Ishikawa (cell line): ENCODE measurements around the gene CDHR1.

ENCODE experiments used
- CEBPB ChIP-seq: IDR thresholded peaks from 2 replicates; pipeline ENCODE4 v1.6.1; 2012
- CREB1 ChIP-seq: IDR thresholded peaks from 2 replicates; pipeline ENCODE4 v1.6.1; 2012; ENCODE audit warnings: low read depth
- EGR1 ChIP-seq: IDR thresholded peaks from 2 replicates; pipeline ENCODE4 v1.6.1; 2012
- EP300 ChIP-seq: IDR thresholded peaks from 2 replicates; pipeline ENCODE4 v1.6.1; 2012; ENCODE audit warnings: borderline replicate concordance
- FOXM1 ChIP-seq: IDR thresholded peaks from 2 replicates; pipeline ENCODE4 v1.6.1; 2012; ENCODE audit warnings: low read depth, borderline replicate concordance
- NFIC ChIP-seq: IDR thresholded peaks from 2 replicates; pipeline ENCODE4 v1.6.1; 2012
- RAD21 ChIP-seq: IDR thresholded peaks from 2 replicates; pipeline ENCODE4 v1.6.1; 2012; ENCODE audit warnings: low read depth
- REST ChIP-seq: IDR thresholded peaks from 2 replicates; pipeline ENCODE4 v1.6.1; 2012; ENCODE audit warnings: low read depth, mild to moderate bottlenecking
- TAF1 ChIP-seq: IDR thresholded peaks from 2 replicates; pipeline ENCODE4 v1.6.1; 2012; ENCODE audit warnings: low read depth, mild to moderate bottlenecking
- TCF12 ChIP-seq: IDR thresholded peaks from 2 replicates; pipeline ENCODE4 v1.6.1; 2012; ENCODE audit warnings: low read depth
- TEAD4 ChIP-seq: IDR thresholded peaks from 2 replicates; pipeline ENCODE4 v1.6.1; 2012
- USF1 ChIP-seq: IDR thresholded peaks from 2 replicates; pipeline ENCODE4 v1.6.1; 2012
- YY1 ChIP-seq: IDR thresholded peaks from 2 replicates; pipeline ENCODE4 v1.6.1; 2012; ENCODE audit warnings: low read depth
- ZBTB7A ChIP-seq: IDR thresholded peaks from 2 replicates; pipeline ENCODE4 v1.6.1; 2012; ENCODE audit warnings: low read depth
- TF ChIP-seq, protein P1 (sequence below): IDR thresholded peaks from 2 replicates; pipeline ENCODE4 v1.6.1; 2012

The CDHR1 gene

DNA sequence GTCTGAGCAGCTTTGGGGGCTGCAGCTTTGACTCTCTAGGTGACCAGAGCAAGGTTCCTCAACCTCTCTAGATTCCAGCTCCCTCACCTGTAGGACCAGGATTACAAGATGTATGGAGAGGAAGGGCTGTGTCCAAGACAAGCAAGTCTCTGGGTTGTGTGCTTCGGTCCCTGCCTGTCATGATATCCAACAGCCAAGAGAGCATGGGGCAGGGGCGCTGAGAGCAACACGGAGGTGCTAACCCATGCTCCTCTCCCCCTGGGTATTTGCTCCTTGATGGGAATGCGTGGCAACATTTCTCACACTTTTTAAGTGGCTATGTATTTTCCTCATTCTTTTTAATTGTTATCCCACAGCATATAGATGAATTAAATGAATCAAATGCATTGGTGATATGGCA, 10.3 kb downstream of the CDHR1 start:
- TF ChIP-seq TEAD4 (no peak), TCF12 (no peak), USF1 (no peak), CREB1 (no peak), REST (no peak), ZBTB7A (no peak), TAF1 (no peak), RAD21 (no peak), YY1 (no peak), FOXM1 (no peak), EGR1 (no peak), CEBPB (no peak), NFIC (no peak), EP300 (no peak)
- TF ChIP-seq, protein P1, sequence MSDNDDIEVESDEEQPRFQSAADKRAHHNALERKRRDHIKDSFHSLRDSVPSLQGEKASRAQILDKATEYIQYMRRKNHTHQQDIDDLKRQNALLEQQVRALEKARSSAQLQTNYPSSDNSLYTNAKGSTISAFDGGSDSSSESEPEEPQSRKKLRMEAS, result no peak

DNA sequence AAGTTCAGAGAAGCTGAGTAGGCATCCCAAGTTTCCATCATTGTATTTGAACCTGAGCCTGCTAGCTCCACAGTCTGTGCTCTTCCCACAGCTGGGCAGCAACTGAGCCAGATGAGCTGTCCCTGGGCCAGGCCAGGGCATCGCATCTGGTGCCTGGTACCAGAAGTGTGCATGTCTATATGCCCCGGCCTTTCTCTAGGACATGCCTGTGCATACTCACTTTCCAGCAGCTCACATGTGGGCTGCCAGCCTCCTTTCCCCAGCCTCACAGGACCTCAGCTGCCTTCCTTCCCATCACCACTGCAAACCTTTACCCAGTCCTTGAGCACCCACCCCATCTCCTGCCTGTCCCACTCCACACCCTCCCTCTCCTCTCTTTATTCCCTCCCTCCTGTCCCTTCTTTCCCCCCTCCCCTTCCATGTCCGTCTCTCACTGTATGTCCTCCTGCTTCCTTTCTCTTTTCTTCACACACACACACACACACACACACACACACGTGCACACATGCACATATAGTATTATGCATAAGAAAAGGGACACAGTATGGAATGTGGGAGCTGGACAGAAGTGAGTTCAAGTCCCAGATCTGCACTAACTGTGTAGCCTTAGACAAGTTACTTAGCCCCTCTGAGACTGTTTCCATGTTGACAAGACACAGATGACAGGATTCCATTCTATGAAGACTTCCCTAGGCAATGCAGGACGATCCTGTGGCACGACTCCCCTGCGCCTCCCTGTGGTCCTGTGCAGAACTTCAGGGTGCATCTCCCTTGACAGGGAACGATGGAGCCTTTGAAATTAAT, 10.9 kb downstream of the CDHR1 start:
- TF ChIP-seq USF1 (no peak), RAD21 (peak; percentile 83), CEBPB (no peak)

DNA sequence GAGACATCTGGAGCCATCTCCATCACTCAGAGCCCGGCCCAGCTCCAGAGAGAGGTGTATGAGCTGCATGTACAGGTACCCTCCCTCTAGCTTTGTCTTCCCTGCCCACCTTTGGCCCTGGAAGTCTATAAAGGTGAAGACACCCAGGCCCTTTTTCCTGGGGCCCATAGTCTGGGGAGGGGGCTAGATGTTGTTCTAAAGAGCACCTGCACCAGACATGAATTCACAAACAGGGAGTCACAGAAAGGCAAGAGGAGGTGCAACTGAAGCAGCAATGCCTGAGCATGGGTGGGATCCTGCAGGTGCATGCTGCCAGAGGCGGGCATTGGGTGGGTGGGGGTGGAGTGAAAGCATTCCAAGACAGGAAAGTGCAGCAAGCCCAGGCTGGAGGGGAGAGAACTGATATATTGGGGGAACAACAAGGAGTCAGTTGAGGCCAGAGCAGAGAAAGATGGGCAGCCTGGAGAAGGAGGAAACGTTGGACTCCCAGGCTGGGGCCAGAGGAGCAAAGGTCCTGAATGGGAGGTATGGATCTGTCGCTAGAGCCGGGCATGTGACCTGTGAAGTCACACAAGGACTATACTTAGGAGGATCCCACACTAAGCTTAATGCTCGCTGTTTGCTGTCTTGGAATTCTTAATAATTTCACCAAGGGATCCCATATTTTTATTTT, 11.7 kb downstream of the CDHR1 start:
- TF ChIP-seq USF1 (no peak), CREB1 (no peak), CEBPB (no peak), TEAD4 (no peak), RAD21 (no peak), TAF1 (no peak), YY1 (no peak), EGR1 (no peak), NFIC (no peak), ZBTB7A (no peak), EP300 (no peak), TCF12 (no peak), FOXM1 (no peak), REST (no peak)
- TF ChIP-seq, protein P1, result no peak

DNA sequence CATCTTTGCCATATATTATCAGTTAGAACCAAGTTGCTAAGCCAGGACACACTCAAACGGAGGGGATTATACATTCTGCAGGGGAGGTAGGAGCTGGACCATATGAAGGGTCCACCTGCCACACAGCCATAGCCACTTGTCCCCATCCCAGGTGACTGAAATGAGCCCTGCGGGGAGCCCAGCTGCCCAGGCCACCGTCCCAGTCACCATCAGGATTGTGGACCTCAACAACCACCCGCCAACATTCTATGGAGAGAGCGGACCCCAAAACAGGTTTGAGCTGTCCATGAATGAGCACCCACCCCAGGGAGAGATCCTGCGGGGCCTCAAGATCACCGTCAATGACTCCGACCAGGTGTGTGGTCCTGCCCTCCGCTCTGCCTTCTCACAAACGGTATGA, 13.7 kb downstream of the CDHR1 start:
- TF ChIP-seq EGR1 (no peak), CEBPB (no peak)

DNA sequence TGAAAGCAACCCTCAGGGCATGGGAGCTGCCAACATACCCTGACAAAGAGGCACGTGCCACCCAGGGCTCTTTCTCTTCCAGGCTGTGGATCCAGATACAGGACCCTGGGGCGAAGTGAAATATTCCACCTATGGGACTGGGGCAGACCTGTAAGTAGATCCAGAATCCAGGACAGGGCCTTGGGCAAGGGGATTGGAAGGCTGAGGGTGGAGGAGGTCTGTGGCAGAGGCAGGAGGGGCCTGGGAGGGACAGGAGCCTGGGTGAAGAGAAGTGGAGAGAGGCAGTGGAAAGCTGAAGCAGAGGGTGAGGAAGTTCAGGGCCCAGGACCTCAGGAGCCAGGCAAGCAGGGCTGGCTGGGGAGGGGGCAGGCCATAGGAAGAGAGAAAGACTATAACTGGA, 17.2 kb downstream of the CDHR1 start:
- TF ChIP-seq FOXM1 (no peak), TEAD4 (no peak), RAD21 (no peak)
- TF ChIP-seq, protein P1, result no peak

DNA sequence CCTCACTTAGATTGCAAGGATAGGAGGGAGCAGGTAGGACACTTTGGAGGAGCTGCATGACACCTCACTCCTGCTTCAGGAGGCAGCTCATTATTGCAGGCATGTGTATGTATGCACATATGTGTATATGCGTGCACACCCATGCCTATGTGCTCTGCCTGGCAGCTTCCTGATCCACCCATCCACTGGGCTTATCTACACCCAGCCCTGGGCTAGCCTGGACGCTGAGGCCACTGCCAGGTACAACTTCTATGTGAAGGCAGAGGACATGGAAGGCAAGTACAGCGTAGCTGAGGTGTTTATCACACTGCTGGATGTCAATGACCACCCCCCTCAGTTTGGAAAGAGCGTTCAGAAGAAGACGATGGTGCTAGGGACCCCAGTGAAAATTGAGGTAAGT, 17.7 kb downstream of the CDHR1 start:
- TF ChIP-seq, protein P1, result no peak
